MM.1S (cell line): ENCODE data around the gene WNK1.

Source experiments
- DNase-seq: peaks from one replicate; pipeline ENCODE4 v3.0.0-alpha.2; 2015
- H2AFZ ChIP-seq: fragments of 300-600 bp; sonication (generic); 2 replicates; pipeline ENCODE4 v1.6.0; 2016; ENCODE audit warnings: antibody characterized with exemption, low read length
- H3F3A ChIP-seq: fragments of 300-600 bp; sonication (generic); 2 replicates; pipeline ENCODE4 v1.6.1; 2016; ENCODE audit warnings: mild to moderate bottlenecking, antibody characterized with exemption, low read length, moderate library complexity, mixed read lengths; ENCODE audit not compliant: insufficient read depth
- H3K27ac ChIP-seq: fragments of 300-600 bp; sonication (generic); 2 replicates; pipeline ENCODE4 v1.5.1; 2016; ENCODE audit warnings: mild to moderate bottlenecking, low read length
- H3K27me3 ChIP-seq: fragments of 300-600 bp; sonication (generic); replicated peaks from 2 replicates; pipeline ENCODE4 v1.6.0; 2016; ENCODE audit warnings: low read length; ENCODE audit not compliant: insufficient read depth
- H3K36me3 ChIP-seq: fragments of 300-600 bp; sonication (generic); replicated peaks from 2 replicates; pipeline ENCODE4 v1.6.1; 2016; ENCODE audit warnings: mild to moderate bottlenecking, low read length, mixed read lengths; ENCODE audit not compliant: insufficient read depth
- H3K4me1 ChIP-seq: fragments of 300-600 bp; sonication (generic); 2 replicates; pipeline ENCODE4 v1.6.1; 2016; ENCODE audit warnings: low read length, mixed read lengths
- H3K4me2 ChIP-seq: fragments of 300-600 bp; sonication (generic); 2 replicates; pipeline ENCODE4 v1.6.0; 2016; ENCODE audit warnings: low read depth, low read length
- H3K4me3 ChIP-seq: fragments of 300-600 bp; sonication (generic); 2 replicates; pipeline ENCODE4 v1.5.1; 2016; ENCODE audit warnings: low read length, mixed read lengths
- H3K79me2 ChIP-seq: fragments of 300-600 bp; sonication (generic); 2 replicates; pipeline ENCODE4 v1.6.1; 2016; ENCODE audit warnings: mixed run types, low read length, mixed read lengths
- H3K9ac ChIP-seq: fragments of 300-600 bp; sonication (generic); 2 replicates; pipeline ENCODE4 v1.6.1; 2016; ENCODE audit warnings: low read length, mixed read lengths
- H3K9me2 ChIP-seq: fragments of 300-600 bp; sonication (generic); replicated peaks from 2 replicates; pipeline ENCODE4 v1.6.1; 2016; ENCODE audit warnings: mild to moderate bottlenecking, low read length, mixed read lengths; ENCODE audit not compliant: insufficient read depth
- H3K9me3 ChIP-seq: fragments of 300-600 bp; sonication (generic); replicated peaks from 2 replicates; pipeline ENCODE4 v1.6.1; 2016; ENCODE audit warnings: mild to moderate bottlenecking, low read length, mixed read lengths; ENCODE audit not compliant: insufficient read depth
- H4K20me1 ChIP-seq: fragments of 300-600 bp; sonication (generic); 2 replicates; pipeline ENCODE4 v1.6.1; 2016; ENCODE audit warnings: mild to moderate bottlenecking, low read length, moderate library complexity, mixed read lengths; ENCODE audit not compliant: insufficient read depth
- CTCF ChIP-seq: fragments of 300-600 bp; sonication (generic); IDR thresholded peaks from 2 replicates; pipeline ENCODE4 v1.5.1; 2016; ENCODE audit warnings: antibody characterized with exemption, low read length, mixed read lengths
- EZH2 ChIP-seq: fragments of 300-600 bp; sonication (generic); optimal IDR thresholded peaks from 2 replicates; pipeline ENCODE3; 2017; ENCODE audit warnings: low read depth, mild to moderate bottlenecking, antibody characterized with exemption, low read length, mixed read lengths
- EZH2phosphoT487 ChIP-seq: fragments of 300-600 bp; sonication (generic); IDR thresholded peaks from 2 replicates; pipeline ENCODE4 v1.6.1; 2018; ENCODE audit warnings: antibody characterized with exemption, low read length

Gene WNK1

GRCh38 chr12:820336-820735, 68.0 kb downstream of the WNK1 start:
- Histone ChIP-seq H3K79me2 (peaks cover 88% of the 10 kb centered on the region), H3K4me1 (peaks cover 17% of the 10 kb centered on the region), H3F3A (peaks cover 16% of the 10 kb centered on the region), H3K36me3 (no peaks in the 10 kb centered on the region), H3K27me3 (no peaks in the 10 kb centered on the region), H2AFZ (no peak overlapping the region), H3K9me3 (no peaks in the 10 kb centered on the region), H3K9ac (no peak overlapping the region), H3K9me2 (no peaks in the 10 kb centered on the region), H3K4me2 (no peak overlapping the region), H3K27ac (no peak overlapping the region), H4K20me1 (no peaks in the 10 kb centered on the region), H3K4me3 (no peak overlapping the region)
- TF ChIP-seq EZH2phosphoT487: no peak
- TF ChIP-seq CTCF: no peak
- TF ChIP-seq EZH2: no peak
- DNase-seq: no peak

GRCh38 chr12:823028-823698, 70.8 kb downstream of the WNK1 start:
- H3K9me3 ChIP-seq: no peaks in the 10 kb centered on the region
- peak overlapping the region; percentile 2; the same call in 1 of the 2 replicates for H3K4me3 ChIP-seq
- no peaks in the 10 kb centered on the region for H3K36me3 ChIP-seq
- peak overlapping the region; percentile 48; the same call in 1 of the 2 replicates for H3K27ac ChIP-seq
- no peaks in the 10 kb centered on the region for H3K27me3 ChIP-seq
- DNase-seq: peak; percentile 53
- H4K20me1 ChIP-seq: no peaks in the 10 kb centered on the region
- H3K9me2 ChIP-seq: no peaks in the 10 kb centered on the region
- no peak overlapping the region for H3K9ac ChIP-seq
- peaks cover 82% of the 10 kb centered on the region for H3K79me2 ChIP-seq
- H2AFZ ChIP-seq: no peak overlapping the region
- H3K4me1 ChIP-seq: peaks cover 17% of the 10 kb centered on the region
- TF ChIP-seq EZH2phosphoT487: no peak
- no peak for TF ChIP-seq EZH2
- H3F3A ChIP-seq: peaks cover 16% of the 10 kb centered on the region
- peak overlapping the region; percentile 46 for H3K4me2 ChIP-seq

DNA sequence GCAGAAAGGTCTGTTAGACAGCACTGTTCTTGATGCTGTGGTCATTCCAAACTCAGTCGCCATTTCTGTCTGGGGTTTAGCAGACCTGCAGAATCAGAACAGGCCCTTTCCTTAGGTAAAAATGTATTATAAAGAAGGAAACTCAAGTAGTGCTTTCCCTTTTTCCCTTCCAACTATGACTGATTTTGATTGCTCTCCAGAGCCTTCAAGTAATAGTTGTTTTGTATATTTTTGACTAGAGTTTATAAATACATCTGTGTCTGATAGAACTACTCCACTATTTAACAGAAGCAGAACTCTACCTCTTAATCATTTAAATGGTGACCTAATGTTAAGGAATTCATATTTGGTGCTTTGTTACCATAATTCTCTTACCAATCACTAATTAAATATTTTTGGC, 74.0 kb downstream of the WNK1 start:
- Histone ChIP-seq H3K27ac (no peak overlapping the region), H3K36me3 (peaks cover 3% of the 10 kb centered on the region; the same call in 1 of the 2 replicates), H3K4me3 (no peak overlapping the region), H2AFZ (no peak overlapping the region), H4K20me1 (no peaks in the 10 kb centered on the region), H3K79me2 (peaks cover 53% of the 10 kb centered on the region), H3K9me2 (no peaks in the 10 kb centered on the region), H3K4me2 (no peak overlapping the region), H3F3A (peaks cover 16% of the 10 kb centered on the region), H3K9ac (no peak overlapping the region), H3K9me3 (no peaks in the 10 kb centered on the region), H3K27me3 (no peaks in the 10 kb centered on the region), H3K4me1 (peaks cover 17% of the 10 kb centered on the region)
- no peak for DNase-seq
- TF ChIP-seq EZH2 (no peak), EZH2phosphoT487 (no peak), CTCF (no peak)
